GM12872 (cell line): ENCODE results near the gene SST.

Experiments
- TF ChIP-seq, protein P1 (sequence below): IDR thresholded peaks from 3 replicates; pipeline ENCODE4 v1.5.1; 2011; ENCODE audit warnings: low read depth, mild to moderate bottlenecking, low read length, moderate library complexity; ENCODE audit not compliant: insufficient read depth

The SST gene

DNA sequence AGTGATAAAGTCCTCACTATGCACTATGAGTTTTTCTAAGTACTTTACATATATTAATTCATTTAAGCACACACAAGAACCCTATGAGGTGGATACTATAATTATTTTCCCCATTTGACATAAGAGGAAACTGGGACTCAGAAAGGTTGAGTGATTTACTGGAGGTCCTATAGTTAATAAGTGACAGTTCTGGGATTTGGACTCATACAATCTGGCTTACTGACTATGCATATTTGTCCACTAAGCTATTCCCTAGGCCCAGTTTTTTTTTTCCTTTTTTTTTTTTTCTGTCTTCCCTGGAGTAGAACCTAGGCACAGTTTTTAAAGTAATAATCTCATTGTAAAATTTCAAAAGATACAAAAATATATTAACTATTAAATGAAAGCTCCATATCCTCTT is 38.5 kb upstream of the SST start:
- TF ChIP-seq, protein P1, sequence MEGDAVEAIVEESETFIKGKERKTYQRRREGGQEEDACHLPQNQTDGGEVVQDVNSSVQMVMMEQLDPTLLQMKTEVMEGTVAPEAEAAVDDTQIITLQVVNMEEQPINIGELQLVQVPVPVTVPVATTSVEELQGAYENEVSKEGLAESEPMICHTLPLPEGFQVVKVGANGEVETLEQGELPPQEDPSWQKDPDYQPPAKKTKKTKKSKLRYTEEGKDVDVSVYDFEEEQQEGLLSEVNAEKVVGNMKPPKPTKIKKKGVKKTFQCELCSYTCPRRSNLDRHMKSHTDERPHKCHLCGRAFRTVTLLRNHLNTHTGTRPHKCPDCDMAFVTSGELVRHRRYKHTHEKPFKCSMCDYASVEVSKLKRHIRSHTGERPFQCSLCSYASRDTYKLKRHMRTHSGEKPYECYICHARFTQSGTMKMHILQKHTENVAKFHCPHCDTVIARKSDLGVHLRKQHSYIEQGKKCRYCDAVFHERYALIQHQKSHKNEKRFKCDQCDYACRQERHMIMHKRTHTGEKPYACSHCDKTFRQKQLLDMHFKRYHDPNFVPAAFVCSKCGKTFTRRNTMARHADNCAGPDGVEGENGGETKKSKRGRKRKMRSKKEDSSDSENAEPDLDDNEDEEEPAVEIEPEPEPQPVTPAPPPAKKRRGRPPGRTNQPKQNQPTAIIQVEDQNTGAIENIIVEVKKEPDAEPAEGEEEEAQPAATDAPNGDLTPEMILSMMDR: no peak

DNA sequence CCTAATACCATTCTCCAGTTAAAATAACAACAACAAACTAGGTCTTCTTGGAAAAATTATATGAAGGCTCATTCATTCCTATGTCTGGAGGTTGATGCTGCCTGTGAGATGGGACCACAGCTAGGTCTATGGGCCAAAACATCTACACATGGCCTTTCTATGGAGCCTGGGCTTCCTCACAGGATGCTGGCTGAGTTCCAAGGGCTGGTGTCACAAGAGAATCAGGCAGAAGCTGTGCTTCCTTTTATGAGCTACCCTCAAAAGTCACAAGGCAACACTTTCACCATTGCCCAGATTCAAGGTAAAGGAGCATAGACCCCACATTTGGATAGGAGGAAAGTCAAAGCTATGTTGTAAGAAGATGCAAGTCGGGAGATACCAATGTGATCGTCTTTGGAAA is 36.8 kb upstream of the SST start:
- TF ChIP-seq, protein P1: no peak

DNA sequence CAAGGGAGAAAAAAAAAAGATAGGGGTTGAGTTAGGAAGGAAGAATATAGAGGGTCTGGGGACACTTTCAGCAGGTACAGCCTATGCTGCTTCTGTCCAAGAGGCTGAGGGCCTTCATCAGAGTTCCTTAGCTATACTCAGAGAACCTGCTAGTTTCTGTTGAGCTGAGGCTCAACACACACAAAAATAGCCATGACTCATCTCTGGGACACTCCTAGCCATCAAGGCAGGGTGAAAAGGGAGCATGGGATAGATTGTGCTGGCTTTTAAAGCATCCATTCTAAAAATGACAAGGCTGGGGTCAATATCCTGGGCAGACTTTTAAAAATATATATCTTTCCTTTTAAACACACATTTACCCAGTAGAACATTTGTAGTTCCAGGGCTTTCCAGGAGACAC is 35.0 kb upstream of the SST start:
- TF ChIP-seq, protein P1: no peak

DNA sequence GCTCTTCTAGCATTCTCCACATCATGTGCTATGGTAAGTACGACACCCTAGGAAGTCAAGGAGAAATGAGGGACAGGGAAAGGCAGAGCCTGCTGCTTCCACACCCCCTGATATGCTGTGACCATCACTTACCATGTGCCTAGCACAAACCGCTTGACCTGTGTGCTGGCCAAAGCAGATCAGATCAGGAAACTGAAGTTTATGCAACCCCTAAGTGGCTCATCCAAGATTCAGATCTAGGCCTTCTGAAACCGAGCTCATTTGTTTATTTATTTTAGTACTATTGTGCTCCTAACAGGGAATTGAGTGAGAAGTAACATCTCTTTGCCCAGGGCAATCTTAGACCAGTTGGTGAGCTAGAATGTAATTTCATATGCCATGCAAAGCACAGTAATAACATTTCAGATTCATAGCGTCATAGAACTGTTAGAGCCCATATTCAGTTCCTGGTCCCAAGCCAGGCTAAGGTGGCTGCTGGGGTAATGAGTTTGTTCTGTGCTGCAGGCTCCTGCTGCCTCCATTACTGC is 32.4 kb upstream of the SST start, which contains the start of gene RTP2:
Gene RTP2 (minus strand): TSS at position 51 of the 527 bp plus-strand sequence. CDS start 429 bp downstream, outside the sequence.
- TF ChIP-seq, protein P1: no peak

DNA sequence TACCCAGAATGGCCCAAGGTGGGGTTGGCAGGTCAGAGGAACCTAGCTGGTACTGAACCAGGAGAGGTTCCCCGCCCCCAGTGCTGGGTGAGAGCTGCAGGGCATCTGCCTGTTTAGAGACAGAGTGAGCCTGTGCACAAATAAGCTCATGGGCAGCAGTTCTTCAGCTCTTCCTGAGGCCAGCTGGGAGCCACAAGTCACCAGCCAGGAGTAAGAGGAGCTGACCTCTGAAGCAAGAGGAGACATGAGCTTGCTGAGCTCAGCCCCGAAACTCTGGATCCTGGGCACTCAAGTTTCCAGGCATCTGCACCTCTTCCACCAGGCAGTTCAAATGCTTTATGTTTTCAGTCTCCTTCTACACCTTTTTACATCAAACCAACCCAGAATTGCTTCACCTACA is 30.1 kb upstream of the SST start:
- TF ChIP-seq, protein P1: no peak

DNA sequence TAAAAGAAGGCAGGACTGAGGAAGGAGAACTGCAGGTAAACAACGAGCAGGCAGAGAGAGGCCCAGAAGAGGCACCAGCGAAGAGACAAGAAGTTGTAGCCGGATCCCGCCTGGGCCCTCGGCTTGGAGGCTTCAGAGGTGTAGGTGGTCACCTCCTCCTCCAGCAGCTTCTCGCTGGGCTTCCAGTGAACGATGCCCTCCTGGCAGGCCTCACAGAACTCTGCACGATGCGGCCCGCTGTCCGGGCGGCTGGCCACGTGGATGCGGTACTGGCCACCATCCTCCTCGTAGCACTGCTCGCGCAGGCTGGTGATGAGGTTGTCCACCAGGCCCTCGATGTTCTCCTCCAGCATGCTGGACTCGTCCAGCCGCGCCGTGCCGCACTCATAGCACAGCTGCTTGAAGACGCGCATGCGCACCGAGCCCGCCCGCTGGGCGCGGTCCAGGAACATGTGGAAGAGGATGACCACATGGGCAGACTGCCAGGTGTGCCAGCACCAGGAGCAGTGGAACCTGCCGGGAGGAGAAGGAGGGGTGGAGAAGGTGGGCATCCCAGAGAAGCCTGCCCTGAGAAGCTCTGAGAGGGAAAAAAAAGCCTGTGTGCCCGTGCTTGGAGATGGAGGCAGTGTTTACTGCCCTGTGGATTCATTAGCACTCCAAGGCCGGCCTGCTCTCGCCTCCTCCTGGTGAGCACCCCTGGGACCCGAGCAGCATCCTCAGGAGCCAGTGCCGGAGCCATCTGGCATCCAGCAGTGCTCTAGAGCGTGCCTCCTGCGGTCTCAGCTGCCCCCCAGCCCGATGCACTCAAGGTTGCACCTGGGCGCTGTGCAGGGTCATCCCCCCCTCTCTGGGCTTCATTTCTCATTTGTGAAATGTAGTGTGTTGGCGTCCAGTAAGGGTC is 28.6 kb upstream of the SST start:
- TF ChIP-seq, protein P1: no peak

DNA sequence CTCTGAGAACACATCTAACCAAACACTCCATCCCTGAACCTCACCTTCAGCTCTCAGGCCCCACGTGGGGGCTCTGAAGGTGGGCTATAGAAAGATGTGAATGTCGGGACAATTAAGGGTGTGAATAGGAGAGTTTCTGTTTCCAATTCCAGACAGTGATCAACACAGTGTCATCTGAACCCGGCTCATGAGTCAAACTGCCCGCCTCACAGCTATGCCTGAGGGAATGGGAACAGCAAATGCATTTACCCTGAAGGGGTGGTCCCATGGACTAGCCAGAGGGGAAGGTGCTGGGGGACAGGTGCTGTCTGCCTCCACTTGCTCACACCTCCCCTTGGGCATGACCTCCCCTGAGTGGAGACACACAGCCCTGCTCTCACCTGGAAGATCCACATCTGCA is 25.8 kb upstream of the SST start:
- TF ChIP-seq, protein P1: no peak
